Measurements from ENCODE around the gene NNAT.
A peak's percentile ranks its signal among the peaks of the same experiment; 100 is the strongest.

NNAT gene

GRCh38 chr20:37523911-37524700 is 3.1 kb downstream of the NNAT start:
- in situ Hi-C loops (cut with HindIII; ENCODE audit: low sequenced_read_pairs) = no loop called here
- no peak for TF ChIP-seq CTCF (IDR thresholded peaks at IDR 0.05; ENCODE audit: low read depth, low read length, missing control alignments)
- H3K4me3 ChIP-seq (ENCODE audit: low read depth, low read length) = no peak overlapping the region
- no peak for DNase-seq (ENCODE audit: low read depth)

- TF ChIP-seq CTCF (IDR thresholded peaks at IDR 0.05; ENCODE audit: low read depth, low read length, missing control alignments) = no peak
- in situ Hi-C loops (cut with HindIII; ENCODE audit: low sequenced_read_pairs) = no loop called here
- no peak overlapping the region for H3K4me3 ChIP-seq (ENCODE audit: low read depth, low read length)
- DNase-seq (ENCODE audit: low read depth) = no peak
Measured at GRCh38 chr20:37524859-37525708, 4.0 kb downstream of the NNAT start.

- no peak for TF ChIP-seq CTCF (IDR thresholded peaks at IDR 0.05; ENCODE audit: low read depth, low read length, missing control alignments)
Measured at GRCh38 chr20:37525810-37526209, 4.8 kb downstream of the NNAT start.

GRCh38 chr20:37526238-37526838 is 5.3 kb downstream of the NNAT start:
- peak overlapping the region; percentile 95 for H3K4me3 ChIP-seq (ENCODE audit: low read depth, low read length)
- no peak for DNase-seq (ENCODE audit: low read depth)
- in situ Hi-C loops (cut with HindIII; ENCODE audit: low sequenced_read_pairs) = no loop called here

More at GRCh38 chr20:37525810-37526209, 4.8 kb downstream of the NNAT start:
- in situ Hi-C loops (cut with HindIII; ENCODE audit: low sequenced_read_pairs) = no loop called here
- peak overlapping the region; percentile 95 for H3K4me3 ChIP-seq (ENCODE audit: low read depth, low read length)
- DNase-seq (ENCODE audit: low read depth) = no peak

GRCh38 chr20:37526839-37527637 is 6.0 kb downstream of the NNAT start:
- no peak for DNase-seq (ENCODE audit: low read depth)
- no peak for TF ChIP-seq CTCF (IDR thresholded peaks at IDR 0.05; ENCODE audit: low read depth, low read length, missing control alignments)
- H3K4me3 ChIP-seq (ENCODE audit: low read depth, low read length) = peak overlapping the region; percentile 95
- in situ Hi-C loops (cut with HindIII; ENCODE audit: low sequenced_read_pairs) = no loop called here

More at GRCh38 chr20:37526238-37526838, 5.3 kb downstream of the NNAT start:
- no peak for TF ChIP-seq CTCF (IDR thresholded peaks at IDR 0.05; ENCODE audit: low read depth, low read length, missing control alignments)

Data from astrocyte of the cerebellum (primary cell).